K562 (cell line): ENCODE data around the gene GTF3C6. TPM values are rescaled to one million over a fixed set of nuclear protein-coding genes. Genes with fewer than 3 reads are reported as not detected.

Experiments
- CEBPG ChIP-seq, 3 experiments: fragments of 200-800 bp in 1 of 3; sonication (Bioruptor generic) in 1 of 3; sonication (generic) in 1 of 3; formaldehyde crosslinking in 1 of 3; IDR thresholded peaks in 2 of 3; conservative IDR thresholded peaks in 1 of 3; 2 replicates each; pipeline versions ENCODE4 v1.6.1 to v1.8.0; 2016 to 2022; ENCODE audit warnings: missing compliant biosample characterization in 2 of 3, missing genetic modification characterization in 2 of 3, mild to moderate bottlenecking in 1 of 3, missing genetic modification reagents in 1 of 3
- ELK3 ChIP-seq: fragments of 450-650 bp; formaldehyde crosslinking; IDR thresholded peaks from 2 replicates; pipeline ENCODE4 v1.4.0; 2020; ENCODE audit warnings: mild to moderate bottlenecking
- MEIS2 ChIP-seq: fragments of 450-650 bp; IDR thresholded peaks from 2 replicates; pipeline ENCODE4 v1.6.1; 2014; ENCODE audit warnings: mild to moderate bottlenecking; ENCODE audit not compliant: partially characterized antibody
- MLX ChIP-seq, 2 experiments: fragments of 450-650 bp in 1 of 2; sonication (generic) in 1 of 2; formaldehyde crosslinking; conservative IDR thresholded peaks; 2 replicates each; pipeline versions ENCODE4 v1.4.0 to v1.8.1; 2020 to 2022; ENCODE audit warnings: mild to moderate bottlenecking in 1 of 2, missing genetic modification reagents in 1 of 2
- MTA2 ChIP-seq: fragments of 450-650 bp; IDR thresholded peaks from 2 replicates; pipeline ENCODE4 v1.6.1; 2016; ENCODE audit warnings: low read depth
- TEAD1 ChIP-seq, 2 experiments: fragments of 450-650 bp in 1 of 2; sonication (generic) in 1 of 2; formaldehyde crosslinking; IDR thresholded peaks; 2 replicates each; pipeline versions ENCODE4 v1.4.0 to v1.8.0; 2020 to 2022; ENCODE audit warnings: mild to moderate bottlenecking in 2 of 2, missing genetic modification reagents in 1 of 2
- ZNF133 ChIP-seq: fragments of 250-450 bp; sonication (Bioruptor Pico); IDR thresholded peaks from 2 replicates; pipeline ENCODE4 v1.4.0; 2020; ENCODE audit warnings: mild to moderate bottlenecking
- ZNF639 ChIP-seq, 2 experiments: fragments of 200-800 bp in 1 of 2; sonication (Bioruptor generic) in 1 of 2; sonication (generic) in 1 of 2; formaldehyde crosslinking in 1 of 2; IDR thresholded peaks in 1 of 2; conservative IDR thresholded peaks in 1 of 2; 2 replicates each; pipeline versions ENCODE4 v1.5.0 to v1.6.1; 2016 to 2020; ENCODE audit warnings: missing compliant biosample characterization in 1 of 2, missing genetic modification characterization in 1 of 2, missing genetic modification reagents in 1 of 2
- polyA plus RNA-seq, 8 experiments: library from polyadenylated mRNA; depleted of rRNA in 4 of 8; stranded (reverse) in 5 of 8; unstranded in 3 of 8; fragments of >200 nt; fragmentation: Nextera tagmentation in 2 of 8; fragmentation: Illumina TruSeq in 1 of 8; extraction: Ambion mirVana in 2 of 8; extraction: Trizol in 1 of 8; gene quantifications; 2 replicates each; pipeline versions ENCODE4 v1.2.1 to v1.2.3, GENCODE V29; 2011 to 2014; ENCODE audit warnings: inconsistent platforms in 1 of 8, missing spikeins in 1 of 8
- total RNA-seq, 7 experiments: library from RNA; depleted of rRNA in 6 of 7; stranded (reverse); fragments of >200 nt in 6 of 7; fragmentation: Illumina TruSeq in 2 of 7; extraction: Trizol in 2 of 7; gene quantifications; 2 replicates each; pipeline versions ENCODE4 v1.2.1 to v1.2.3, GENCODE V29; 2011 to 2021; ENCODE audit warnings: low replicate concordance in 1 of 7

The GTF3C6 gene
- total and polyA plus RNA-seq, 9 of the 15 experiments (the other 6 are each of a cell fraction or from before 2014, with no cell fraction given) = 37.6 to 140 (median 111) TPM

GRCh38 chr6:110990840-110991576, 32.5 kb downstream of the GTF3C6 start (continued):
- TF ChIP-seq ZNF639 (CRISPR knock-in tag; conservative IDR thresholded peaks at IDR 0.05 in 1 of 2, IDR thresholded peaks at IDR 0.05 in 1 of 2) = no peak
- no peak for TF ChIP-seq ELK3 (CRISPR knock-in tag)
- no peak for TF ChIP-seq MLX (CRISPR knock-in tag; conservative IDR thresholded peaks at IDR 0.05)
- TF ChIP-seq MEIS2 = no peak
- no peak for TF ChIP-seq ZNF133 (CRISPR knock-in tag)
- no peak for TF ChIP-seq TEAD1 (CRISPR knock-in tag; IDR thresholded peaks at IDR 0.05)
- no peak for TF ChIP-seq MTA2
- TF ChIP-seq CEBPG (CRISPR knock-in tag; IDR thresholded peaks at IDR 0.05) = no peak
- TF ChIP-seq CEBPG (tag; conservative IDR thresholded peaks at IDR 0.05 in 1 of 2, IDR thresholded peaks at IDR 0.05 in 1 of 2) = no peak
